Activated naive CD4-positive, alpha-beta T cell treated with anti-CD3 and anti-CD28 coated beads, Interleukin-2, amount 50 U/mL, for 16 hours (primary cell): Measurements from ENCODE around the gene MYB.

ENCODE experiments used
- DNase-seq: peaks from one replicate; pipeline ENCODE4 v3.0.0-alpha.2; 2020

The MYB gene

GRCh38 chr6:135191508-135192255 is 10.6 kb downstream of the MYB start:
- no peak for DNase-seq

GRCh38 chr6:135192256-135193174 is 11.4 kb downstream of the MYB start:
- DNase-seq, result no peak

- no peak for DNase-seq
Measured at GRCh38 chr6:135193221-135193620, 12.1 kb downstream of the MYB start.

- no peak for DNase-seq
Measured at GRCh38 chr6:135195041-135195440, 13.9 kb downstream of the MYB start.

- no peak for DNase-seq
Measured at GRCh38 chr6:135195522-135195921, 14.4 kb downstream of the MYB start.

GRCh38 chr6:135196739-135197510 is 15.8 kb downstream of the MYB start:
- peak; percentile 35 for DNase-seq

GRCh38 chr6:135202836-135203235 is 21.7 kb downstream of the MYB start:
- DNase-seq, result no peak

- no peak for DNase-seq
Measured at GRCh38 chr6:135204951-135205350, 23.8 kb downstream of the MYB start.

GRCh38 chr6:135209803-135210202 is 28.7 kb downstream of the MYB start:
- DNase-seq, result no peak

GRCh38 chr6:135210632-135211305 is 29.7 kb downstream of the MYB start:
- DNase-seq, result no peak

GRCh38 chr6:135211306-135211702 is 30.2 kb downstream of the MYB start:
- no peak for DNase-seq

GRCh38 chr6:135212020-135212806 is 31.1 kb downstream of the MYB start:
- no peak for DNase-seq

- DNase-seq, result no peak
Measured at GRCh38 chr6:135212935-135213334, 31.8 kb downstream of the MYB start.

- DNase-seq, result no peak
Measured at GRCh38 chr6:135213616-135214015, 32.5 kb downstream of the MYB start.

- DNase-seq, result no peak
Measured at GRCh38 chr6:135215160-135215559, 34.1 kb downstream of the MYB start.

GRCh38 chr6:135215563-135215962 is 34.5 kb downstream of the MYB start:
- no peak for DNase-seq

GRCh38 chr6:135217663-135218062 is 36.6 kb downstream of the MYB start:
- no peak for DNase-seq

- DNase-seq, result no peak
Measured at GRCh38 chr6:135219346-135219745, 38.2 kb downstream of the MYB start.

- DNase-seq, result no peak
Measured at GRCh38 chr6:135221042-135221441, 39.9 kb downstream of the MYB start.

GRCh38 chr6:135221505-135221904 is 40.4 kb downstream of the MYB start:
- DNase-seq, result no peak

- no peak for DNase-seq
Measured at GRCh38 chr6:135222623-135223022, 41.5 kb downstream of the MYB start.
